NCI-H1417 treated with DMSO at 0.1 percent for 48 hours (cell line): ENCODE measurements around the gene TRIM22.
"Not testable (repeated sequence)": the region's sequence is repeated elsewhere in the genome, so short reads cannot be mapped to it uniquely, and the experiment has no call there.

ENCODE experiments used
- DNase-seq: peaks from one replicate; lab custom pipeline; 2025; lab: John Stamatoyannopoulos, UW

Gene TRIM22, protein sequence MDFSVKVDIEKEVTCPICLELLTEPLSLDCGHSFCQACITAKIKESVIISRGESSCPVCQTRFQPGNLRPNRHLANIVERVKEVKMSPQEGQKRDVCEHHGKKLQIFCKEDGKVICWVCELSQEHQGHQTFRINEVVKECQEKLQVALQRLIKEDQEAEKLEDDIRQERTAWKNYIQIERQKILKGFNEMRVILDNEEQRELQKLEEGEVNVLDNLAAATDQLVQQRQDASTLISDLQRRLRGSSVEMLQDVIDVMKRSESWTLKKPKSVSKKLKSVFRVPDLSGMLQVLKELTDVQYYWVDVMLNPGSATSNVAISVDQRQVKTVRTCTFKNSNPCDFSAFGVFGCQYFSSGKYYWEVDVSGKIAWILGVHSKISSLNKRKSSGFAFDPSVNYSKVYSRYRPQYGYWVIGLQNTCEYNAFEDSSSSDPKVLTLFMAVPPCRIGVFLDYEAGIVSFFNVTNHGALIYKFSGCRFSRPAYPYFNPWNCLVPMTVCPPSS

DNA sequence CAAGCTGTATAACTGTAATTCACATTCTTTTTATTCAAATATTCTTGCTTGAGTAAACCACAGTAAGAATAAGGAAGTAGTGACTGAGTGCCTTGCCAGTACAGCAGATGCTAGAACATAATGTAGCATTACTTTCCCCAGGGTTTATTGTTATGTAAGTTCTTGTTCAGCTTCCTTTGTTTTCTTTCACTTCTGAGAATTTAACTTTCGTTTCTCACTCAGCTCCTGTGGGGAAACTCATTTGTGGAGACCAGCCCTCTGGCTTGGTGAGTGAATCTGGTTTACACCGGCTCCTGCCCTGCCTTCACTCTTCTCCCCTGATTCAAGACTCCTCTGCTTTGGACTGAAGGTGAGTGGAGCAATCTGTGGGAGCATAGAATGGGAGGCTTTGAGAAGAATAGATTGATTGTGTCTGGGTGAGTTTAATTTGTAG, at the start of gene TRIM22:
TSS of gene TRIM22 (plus strand) at position 240 of the 433 bp plus-strand sequence. CDS start 6,443 bp downstream, outside the sequence.
- DNase-seq: no peak

DNA sequence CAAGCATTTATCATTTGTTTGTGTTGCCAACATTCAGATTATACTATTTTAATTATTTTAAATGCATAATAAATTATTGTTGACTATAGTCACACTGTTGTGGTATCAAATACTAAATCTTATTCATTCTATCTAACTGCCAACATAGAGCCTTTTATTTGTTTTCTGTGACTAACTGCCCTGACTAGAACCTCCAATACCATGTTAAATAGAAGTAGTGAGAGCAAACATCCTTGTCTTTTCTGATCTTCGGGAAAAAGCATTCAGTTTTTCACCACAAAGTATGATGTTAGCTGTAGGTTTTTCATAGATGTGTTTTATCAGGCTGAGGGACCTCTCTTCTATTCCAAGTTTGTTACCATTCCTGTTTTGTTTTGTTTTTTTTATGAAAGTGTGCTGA, 49.6 kb upstream of the TRIM22 start:
- no peak for DNase-seq

DNA sequence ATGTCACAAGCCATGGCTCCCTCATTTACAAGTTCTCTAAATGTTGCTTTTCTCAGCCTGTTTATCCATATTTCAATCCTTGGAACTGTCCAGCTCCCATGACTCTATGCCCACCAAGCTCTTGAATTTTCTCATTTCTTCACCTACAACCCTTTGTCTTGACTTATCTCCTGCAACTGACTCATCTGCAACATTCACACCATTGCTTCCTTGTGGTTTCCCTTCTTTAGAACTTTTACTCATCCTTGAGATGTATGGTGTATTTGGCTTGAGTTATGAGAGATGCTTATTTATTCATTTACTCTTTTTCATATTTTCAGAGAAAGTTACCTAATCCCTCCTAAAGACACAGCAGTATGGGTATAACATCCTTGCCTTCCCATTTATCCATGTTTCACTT, 46.0 kb upstream of the TRIM22 start:
- no peak for DNase-seq

DNA sequence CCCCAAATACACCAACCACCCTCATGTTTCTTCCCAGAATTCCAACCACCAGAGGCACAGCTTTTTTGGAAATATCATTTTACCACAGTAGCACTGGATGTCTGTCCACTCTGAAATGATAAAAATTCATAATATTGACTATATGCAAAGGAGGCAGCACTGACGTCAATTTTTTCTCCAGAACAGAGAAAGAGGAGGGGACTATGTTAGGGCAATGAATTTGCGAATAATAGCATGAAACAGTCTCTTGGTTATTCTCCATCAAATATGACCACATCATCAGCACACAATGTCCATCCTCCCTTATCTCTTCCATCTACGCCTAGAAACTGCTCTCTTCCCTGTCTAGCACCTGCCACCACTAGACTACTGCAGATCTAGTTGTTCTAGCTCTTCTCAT, 43.5 kb upstream of the TRIM22 start:
- DNase-seq: no peak

DNA sequence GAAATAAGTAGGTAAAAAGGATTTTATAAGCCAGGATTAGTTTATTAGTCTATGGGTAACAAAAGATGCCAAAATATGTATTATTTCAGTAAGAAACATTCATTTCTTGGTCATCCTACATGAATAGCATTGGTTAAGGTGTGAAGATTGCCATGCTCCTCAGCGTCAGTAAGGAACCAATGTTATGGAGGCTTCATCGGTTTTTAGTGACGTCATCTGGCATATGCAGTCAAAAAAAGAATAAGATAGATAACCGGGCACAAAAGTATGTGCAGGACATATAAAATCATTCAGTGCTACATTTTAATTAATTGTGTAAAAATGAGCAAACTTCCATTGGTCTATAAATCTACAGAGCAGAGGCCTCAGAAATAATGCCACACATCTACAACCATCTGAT, 34.1 kb upstream of the TRIM22 start:
- DNase-seq: no peak

DNA sequence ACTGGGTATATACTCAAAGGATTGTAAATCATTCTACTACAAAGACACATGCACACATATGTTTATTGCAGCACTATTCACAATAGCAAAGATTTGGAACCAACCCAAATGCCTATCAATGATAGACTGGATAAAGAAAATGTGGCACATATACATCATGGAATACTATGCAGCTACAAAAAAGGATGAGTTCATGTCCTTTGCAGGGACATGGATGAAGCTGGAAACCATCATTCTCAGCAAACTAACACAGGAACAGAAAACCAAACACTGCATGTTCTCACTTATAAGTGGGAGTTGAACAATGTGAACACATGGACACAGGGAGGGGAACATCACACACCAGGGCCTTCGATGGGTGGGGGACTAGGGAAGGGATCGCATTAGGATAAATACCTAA, 32.6 kb upstream of the TRIM22 start:
- not testable (repeated sequence) for DNase-seq

DNA sequence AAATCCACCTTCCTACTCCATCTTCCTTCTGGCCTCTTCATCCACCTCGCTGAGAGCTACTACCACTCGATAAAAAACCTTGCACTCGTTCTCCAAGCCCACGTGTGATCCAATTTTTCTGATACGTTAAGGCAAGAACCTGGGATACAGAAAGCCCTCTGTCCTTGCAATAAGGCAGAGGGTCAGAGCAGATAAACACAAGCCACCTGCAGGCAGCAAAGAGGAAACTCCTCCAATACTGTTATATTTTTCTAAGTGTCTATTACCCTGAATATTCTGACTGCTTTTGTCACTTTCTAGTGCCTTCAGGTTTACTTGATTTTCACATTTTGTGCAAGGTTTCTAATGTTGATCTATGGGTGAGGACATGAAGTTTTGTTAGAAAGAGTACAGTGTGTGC, 31.3 kb upstream of the TRIM22 start:
- DNase-seq: no peak

DNA sequence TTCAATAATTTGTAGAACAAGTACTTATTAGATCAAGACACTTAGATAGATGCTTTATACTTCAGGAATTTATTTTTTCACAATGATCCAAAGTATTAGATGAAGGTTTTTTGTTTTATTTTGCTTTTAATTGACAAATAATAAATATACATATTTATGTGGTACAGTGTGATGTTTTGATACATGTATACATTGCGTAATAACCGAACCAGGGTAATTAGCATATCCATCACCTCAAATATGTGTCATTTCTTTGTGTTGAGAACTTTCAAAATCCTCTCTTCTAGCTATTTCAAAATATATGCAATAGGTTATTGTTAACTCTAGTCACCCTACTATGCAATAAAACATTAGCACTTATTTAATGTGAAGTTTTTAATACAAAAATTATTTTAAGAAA, 26.1 kb upstream of the TRIM22 start:
- no peak for DNase-seq

DNA sequence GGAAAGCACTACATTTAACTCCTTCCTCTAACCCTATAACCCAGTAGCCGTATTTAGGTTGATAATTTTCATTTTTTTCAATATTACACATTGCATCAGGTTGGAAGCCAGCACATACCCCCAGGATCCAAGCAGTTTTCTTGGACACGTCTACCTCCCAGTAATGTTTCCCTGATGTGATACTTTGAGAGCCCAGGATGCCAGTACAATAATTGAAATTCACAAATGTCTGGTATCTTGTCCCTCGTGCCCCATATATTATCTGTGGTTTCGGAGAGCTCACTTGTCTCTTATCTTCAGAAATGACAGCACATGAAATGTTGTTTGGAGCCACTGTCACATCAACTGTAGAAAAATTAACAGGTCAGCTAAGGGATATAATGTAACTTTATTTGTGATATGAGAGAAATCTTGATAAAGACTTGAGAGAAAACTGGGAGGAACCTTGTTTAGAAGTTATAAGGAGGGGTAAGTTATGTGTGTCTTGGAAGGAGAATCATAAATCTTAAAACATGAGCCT, 24.5 kb upstream of the TRIM22 start:
- DNase-seq: no peak

DNA sequence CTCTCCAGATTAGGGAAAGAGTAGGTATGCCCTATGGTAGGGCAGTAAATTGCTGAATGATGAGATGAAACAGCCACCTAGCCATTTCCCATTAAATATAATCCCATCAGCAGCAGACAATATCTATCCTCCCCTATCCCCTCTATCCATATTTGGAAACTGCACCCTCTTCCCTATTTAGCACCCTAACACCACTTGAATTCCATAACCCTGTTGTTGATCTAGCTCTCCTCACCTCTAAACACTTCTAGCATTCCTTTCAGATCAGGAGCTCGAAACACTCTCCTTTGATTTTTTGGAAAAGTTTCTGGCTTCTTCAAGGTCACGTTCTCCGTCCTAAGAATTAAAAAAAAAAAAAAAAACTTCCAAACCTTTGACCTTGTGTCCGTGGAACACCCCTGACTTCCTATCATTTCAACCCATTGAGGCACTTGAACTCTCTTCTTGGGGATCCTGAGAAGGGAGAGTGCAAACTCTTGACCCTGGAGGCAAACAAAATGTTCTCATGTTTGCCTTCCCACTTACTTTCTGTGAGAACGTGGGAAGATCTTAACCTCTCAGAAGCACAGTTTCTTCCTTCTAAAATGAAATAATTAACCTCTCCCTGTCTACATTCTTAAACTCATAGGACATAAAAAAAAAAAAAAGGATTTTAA, 23.7 kb upstream of the TRIM22 start:
- no peak for DNase-seq

DNA sequence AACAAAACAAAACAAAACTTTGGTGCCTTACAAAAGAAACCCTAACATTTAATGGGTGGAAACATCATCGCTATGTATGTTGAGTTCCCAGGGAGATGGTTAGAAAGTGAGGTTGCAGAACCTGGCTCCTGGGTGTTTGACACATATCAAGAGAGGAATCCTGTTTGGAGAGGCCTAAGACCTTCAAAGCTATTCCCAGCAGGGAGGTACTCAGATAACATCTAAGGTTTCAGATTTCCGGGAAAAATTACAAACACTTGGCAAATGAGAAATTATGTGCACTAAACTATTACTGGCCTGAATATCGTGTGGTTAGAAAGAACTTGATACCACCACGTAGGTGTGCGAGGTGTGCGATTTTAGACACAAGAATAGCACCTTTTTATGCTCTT, 23.2 kb upstream of the TRIM22 start:
- DNase-seq: no peak

DNA sequence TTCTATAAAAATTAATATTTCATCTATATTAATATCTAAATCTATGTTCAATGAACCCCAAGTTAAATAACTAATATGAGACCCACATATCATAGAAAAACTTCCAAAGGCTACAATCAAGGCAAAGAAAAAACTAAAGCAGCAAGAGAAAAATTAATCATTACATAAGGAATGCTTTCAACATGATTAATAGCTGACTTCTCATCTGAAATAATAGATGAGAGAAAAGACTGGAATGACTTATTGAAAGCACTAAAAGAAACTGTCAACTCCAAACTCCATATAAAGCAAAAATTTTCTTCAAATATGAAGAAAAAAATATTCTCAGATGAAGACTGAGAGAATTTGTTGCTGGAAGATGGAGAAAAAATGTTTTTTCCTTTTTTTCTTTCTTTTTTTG, 17.8 kb upstream of the TRIM22 start:
- no peak for DNase-seq

DNA sequence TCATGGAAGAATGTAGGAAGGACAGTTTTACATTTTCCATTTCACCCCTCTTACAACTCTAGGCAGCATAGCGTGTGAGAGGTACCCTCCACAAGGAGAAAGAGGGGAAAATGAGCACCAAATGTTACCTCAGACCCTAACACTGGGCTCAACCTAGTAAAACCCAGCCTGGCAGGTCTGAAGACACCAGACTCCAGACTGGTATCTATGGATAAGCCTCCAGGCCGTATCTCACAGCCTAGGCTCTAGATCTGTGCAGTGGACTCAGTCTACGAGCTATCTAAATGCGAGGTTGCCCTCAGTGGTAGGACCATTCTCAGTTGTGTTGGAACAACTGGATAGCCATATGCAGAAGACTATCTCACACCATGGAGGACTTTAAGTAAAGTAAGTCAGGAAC, 15.2 kb upstream of the TRIM22 start:
- no peak for DNase-seq

DNA sequence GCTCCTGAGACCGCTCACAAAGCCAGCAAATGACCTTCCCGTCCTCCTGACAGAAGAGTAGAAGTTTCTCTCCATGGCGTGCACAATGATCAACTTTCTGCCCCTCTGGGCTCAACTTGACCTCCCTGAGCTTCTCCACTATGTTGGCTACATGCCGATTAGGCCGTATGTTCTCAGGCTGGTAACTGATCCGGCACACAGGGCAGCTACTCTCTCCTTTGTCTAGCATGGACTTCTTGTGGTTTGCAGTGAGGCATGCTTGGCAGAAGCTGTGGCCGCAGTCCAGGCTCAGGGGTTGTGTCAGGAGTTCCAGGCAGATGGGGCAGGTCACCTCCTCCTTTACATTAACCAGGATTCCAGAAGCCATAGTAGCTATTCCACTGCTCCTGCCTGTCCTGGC, 9.8 kb upstream of the TRIM22 start:
- DNase-seq: no peak

DNA sequence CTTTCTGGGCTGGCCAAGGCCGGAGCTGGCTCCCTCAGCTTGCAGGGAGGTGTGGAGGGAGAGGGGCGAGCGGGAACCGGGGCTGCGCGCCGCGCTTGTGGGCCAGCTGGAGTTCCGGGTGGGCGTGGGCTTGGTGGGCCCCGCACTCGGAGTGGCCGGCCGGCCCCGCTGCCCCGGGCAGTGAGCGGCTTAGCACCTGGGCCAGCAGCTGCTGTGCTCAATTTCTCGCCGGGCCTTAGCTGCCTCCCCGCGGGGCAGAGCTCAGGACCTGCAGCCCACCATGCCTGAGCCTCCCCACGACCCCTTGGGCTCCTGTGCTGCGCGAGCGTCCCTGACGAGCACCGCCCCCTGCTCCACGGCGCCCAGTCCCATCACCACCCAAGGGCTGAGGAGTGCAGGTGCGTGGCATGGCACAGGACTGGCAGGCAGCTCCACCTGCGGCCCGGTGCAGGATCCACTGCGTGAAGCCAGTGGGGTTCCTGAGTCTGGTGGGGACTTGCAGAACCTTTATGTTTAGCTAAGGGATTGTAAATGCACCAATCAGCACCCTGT, 6.6 kb upstream of the TRIM22 start:
- not testable (repeated sequence) for DNase-seq

DNA sequence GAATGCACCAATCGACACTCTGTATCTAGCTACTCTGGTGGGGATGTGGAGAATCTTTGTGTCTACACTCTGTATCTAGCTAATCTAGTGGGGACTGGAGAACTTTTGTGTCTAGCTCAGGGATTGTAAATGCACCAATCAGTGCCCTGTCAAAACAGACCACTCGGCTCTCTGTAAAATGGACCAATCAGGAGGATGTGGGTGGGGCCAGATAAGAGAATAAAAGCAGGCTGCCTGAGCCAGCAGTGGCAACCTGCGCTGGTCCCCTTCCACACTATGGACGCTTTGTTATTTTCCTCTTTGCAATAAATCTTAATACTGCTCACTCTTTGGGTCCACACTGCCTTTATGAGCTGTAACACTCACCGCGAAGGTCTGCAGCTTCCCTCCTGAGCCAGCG, 6.0 kb upstream of the TRIM22 start:
- DNase-seq: not testable (repeated sequence)

DNA sequence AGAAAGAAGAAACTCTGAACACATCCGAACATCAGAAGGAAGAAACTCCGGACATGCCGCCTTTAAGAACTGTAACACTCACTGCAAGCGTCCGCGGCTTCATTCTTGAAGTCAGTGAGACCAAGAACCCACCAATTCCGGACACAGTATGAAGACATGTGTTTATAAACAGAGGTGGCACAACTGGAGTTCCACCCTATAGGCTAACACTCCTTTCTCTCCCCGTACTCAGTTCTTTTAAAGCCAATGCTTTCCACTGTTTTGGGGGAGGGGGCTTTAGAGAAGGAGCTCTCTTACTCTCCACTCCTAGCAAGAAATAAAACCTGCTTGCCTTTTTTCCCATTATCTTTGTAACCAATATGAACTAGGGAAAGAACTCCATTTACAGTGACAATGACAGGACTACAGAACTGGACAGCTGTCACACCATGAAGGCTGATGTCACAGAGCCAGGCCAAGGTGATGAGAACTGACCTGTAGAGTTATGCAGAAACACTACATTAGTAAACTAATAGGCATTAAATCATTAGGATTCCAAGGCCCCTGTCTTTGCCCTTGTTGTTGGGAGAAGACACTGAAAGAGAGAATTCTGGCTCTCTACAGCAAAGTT, 5.4 kb upstream of the TRIM22 start:
- no peak for DNase-seq

DNA sequence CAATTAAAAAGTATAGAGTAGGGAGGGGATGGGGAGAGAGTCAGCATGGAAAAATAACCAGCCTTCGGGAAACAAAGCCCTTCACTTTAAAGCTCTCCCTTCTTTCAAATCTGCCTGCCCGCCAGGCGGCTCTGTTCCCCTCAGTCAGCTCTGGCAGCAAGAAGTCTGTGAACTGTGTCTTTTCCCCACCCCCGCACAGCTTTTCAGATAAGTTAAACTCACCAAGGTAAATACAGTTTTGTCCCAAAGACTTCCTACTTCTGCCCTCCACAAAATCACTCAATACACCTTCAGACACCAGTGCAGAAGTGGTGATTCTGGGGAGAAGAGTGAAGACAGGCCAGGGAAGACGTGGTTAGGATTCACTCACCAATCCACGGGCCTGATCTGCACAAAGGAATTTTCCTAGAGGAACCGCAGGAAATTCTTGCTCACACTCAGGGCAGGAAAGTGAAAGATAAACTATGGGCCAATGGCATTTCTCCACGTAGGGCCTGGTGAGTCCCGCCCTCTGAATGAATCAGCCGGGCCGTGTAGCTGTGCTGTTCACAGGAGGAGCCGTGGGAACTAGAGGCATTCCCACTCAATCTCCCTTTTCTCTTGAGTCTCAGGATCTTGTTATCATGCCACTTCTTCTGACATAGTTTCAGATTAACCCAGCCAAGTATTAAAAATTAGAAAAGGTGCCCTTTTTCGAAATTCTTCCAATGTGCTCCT, 4.8 kb upstream of the TRIM22 start, which contains the start of gene TRIM5:
TSS of gene TRIM5 (minus strand) at position 429 of the 717 bp plus-strand sequence. CDS start 4,897 bp downstream, outside the sequence.
- DNase-seq: no peak

DNA sequence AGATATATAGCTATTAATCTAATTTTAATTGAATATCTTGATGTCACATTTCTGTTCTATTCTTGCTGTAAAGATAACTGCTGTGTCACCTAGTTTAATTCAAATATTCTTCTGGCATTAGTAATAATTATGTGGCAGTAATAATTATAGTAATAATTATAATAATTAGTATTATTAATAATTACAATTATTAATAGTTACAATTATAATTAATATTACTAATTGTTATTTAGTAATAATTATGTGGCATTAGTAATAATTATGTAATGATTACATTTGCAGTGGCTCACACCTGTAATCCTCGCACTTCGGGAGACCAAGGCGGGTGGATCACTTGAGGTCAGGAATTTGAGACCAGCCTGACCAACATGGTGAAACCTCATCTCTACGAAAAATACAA, 3.2 kb upstream of the TRIM22 start:
- no peak for DNase-seq

DNA sequence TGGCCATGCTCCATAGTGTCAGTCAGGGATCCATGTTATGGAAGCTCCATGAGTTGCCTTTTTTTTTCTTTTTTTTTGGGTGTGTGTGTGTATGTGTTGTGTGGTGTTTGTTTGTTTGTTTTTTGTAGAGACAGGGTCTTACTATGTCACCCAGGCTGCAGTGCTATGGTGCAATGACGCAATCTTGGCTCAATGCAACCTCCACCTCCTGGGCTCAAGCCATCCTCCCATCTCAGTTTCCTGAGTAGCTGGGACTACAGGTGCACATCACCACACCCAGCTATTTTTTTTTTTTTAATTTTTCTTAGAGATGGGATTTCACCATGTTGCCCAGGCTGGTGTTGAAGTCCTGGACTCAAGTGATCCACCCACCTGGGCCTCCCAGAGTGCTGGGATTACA, 1.1 kb upstream of the TRIM22 start:
- no peak for DNase-seq

DNA sequence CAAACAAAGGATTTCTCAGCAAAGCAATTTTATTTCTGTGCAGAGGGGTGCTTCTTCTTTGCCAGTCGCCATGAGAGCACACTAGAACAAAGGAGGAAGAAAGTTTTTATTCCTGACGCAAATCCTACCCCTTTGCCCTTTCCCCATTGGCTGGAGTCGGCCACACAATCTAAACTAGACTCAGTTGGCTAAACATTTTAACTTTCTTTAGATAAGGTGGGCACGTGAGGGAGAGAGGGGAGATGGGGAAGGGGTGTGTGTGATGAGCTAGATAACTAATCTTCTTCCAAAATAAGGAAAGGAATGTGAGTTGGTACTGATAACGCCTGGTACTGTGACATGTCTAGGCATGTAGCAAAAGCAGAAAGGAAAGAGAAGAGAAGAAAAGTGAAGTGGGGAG, 626 bp downstream of the TRIM22 start:
- DNase-seq: no peak

DNA sequence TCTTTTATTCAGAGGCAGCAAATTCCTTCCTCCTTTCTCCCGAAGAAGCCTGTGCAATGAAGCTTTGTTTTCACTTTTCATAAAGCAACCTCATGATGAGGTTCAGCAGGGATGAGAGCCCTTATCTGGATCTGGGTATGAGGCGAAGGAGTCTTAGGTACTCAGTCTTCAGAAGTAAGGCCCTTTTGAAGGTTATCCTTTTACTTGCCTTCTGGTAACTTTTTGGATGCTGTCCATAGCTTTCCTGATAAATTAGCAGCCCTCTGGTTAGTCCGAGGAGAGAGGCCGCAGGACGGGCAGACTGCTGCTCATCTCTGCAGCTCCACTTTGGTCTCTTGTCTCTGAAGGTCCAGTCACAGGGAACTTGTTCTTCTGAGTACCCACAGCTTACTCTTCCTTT, 1.1 kb downstream of the TRIM22 start:
- DNase-seq: no peak
